T-helper 2 cell treated with Interferon-gamma antibody and Interleukin-4, amounts not matched to agents 5 μg/mL and 100 μg/mL, for 36 hours (primary cell): ENCODE data around the gene DNAAF1.
A peak's percentile ranks its signal among the peaks of the same experiment; 100 is the strongest.
"Not testable (repeated sequence)": the region's sequence is repeated elsewhere in the genome, so short reads cannot be mapped to it uniquely, and the experiment has no call there.

Experiments used
- DNase-seq: peaks from one replicate; pipeline ENCODE4 v3.0.0; 2021; ENCODE audit warnings: low spot score
- H3K27ac Mint-ChIP-seq: one replicate; pipeline ENCODE4 v1.8.0; 2021; ENCODE audit warnings: mild to moderate bottlenecking, mixed read lengths
- H3K27me3 Mint-ChIP-seq: one replicate; pipeline ENCODE4 v1.8.0; 2021; ENCODE audit warnings: low read depth, mixed read lengths
- H3K36me3 Mint-ChIP-seq: one replicate; pipeline ENCODE4 v1.8.0; 2021; ENCODE audit warnings: low read depth, mixed read lengths
- H3K4me1 Mint-ChIP-seq: one replicate; pipeline ENCODE4 v1.8.0; 2021; ENCODE audit warnings: low read depth, mixed read lengths
- H3K4me3 Mint-ChIP-seq: one replicate; pipeline ENCODE4 v1.8.0; 2022; ENCODE audit warnings: mild to moderate bottlenecking, moderate library complexity, mixed read lengths
- H3K9me3 Mint-ChIP-seq: one replicate; pipeline ENCODE4 v1.8.0; 2021; ENCODE audit warnings: mixed read lengths

Gene DNAAF1

DNA sequence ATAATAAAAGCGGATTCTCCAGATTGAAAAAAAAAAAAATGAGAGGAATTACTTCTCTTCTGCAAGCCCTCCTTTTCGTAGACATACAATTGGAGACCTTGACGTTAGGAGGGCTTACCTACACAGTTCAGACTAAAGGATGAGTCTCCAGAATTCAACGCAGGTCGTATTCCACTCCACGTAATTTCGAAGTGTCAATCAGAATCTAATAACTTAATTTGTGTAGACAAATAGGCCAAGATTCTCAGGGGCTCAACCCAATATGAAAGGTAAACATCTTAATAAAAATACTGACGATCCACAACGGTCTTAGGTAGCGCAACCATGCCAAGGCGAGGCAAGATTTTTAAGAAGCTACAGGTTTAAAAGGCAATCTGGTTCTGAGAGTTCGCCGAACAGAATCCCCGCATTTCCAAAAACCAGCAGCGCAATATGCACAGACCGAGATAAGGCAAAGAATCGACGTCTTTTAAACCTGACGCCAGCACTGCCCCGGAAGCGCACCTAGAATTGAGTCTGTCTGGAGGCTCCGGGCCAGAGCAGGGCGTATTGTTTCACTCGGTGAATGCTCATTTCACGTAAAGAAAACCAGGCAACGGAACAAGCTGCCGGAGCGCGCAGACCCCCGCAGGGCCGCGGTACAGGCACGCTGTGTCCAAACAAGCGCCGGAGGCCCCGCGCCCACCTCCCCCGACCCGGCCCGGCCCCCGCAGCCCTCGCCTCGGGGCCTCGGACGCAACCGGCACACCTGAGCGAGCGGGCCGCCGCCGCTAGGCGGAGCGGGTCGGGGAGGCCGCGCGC lies 29.0 kb upstream of the DNAAF1 start:
- Mint-ChIP-seq H3K27ac (peak overlapping the region; percentile 90), H3K4me3 (peak overlapping the region; percentile 92), H3K27me3 (no peaks in the 10 kb centered on the region), H3K36me3 (peaks cover 2% of the 10 kb centered on the region), H3K4me1 (peaks cover 17% of the 10 kb centered on the region), H3K9me3 (no peaks in the 10 kb centered on the region)
- DNase-seq, result no peak

- peak within 1 kb of the TSS; percentile 90 for H3K27ac Mint-ChIP-seq
- peaks cover 4% of the 10 kb centered on the region for H3K36me3 Mint-ChIP-seq
- peaks cover 17% of the 10 kb centered on the region for H3K4me1 Mint-ChIP-seq
- DNase-seq, result peak; percentile 99
- no peaks in the 10 kb centered on the region for H3K9me3 Mint-ChIP-seq
- peak within 1 kb of the TSS; percentile 92 for H3K4me3 Mint-ChIP-seq
- no peaks in the 10 kb centered on the region for H3K27me3 Mint-ChIP-seq
These were observed 28.2 kb upstream of the DNAAF1 start, which contains the start of gene MBTPS1 for GRCh38 chr16:84116720-84117493. Gene MBTPS1 (minus strand): TSS chr16:84116942. CDS start chr16:84101783, 15,159 bp downstream.

DNA sequence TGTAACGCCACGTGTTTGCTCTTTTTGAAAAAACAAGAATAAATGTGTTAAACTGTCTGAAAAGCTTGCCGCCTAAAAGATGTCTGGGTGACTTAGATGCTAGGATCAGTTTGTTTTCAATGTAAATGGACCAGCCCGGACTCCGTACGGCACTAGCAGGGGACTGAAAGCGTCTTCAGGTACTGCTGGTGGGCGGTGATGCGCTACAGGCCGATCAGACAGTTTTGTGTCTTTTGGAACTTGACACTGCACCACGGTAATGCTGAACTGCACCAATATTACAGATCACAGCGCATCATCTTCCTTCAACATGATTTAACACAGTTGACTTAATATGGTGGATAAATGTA lies 27.6 kb upstream of the DNAAF1 start:
- Mint-ChIP-seq H3K36me3 (peaks cover 4% of the 10 kb centered on the region), H3K4me3 (peak overlapping the region; percentile 91), H3K9me3 (no peaks in the 10 kb centered on the region), H3K4me1 (peaks cover 17% of the 10 kb centered on the region), H3K27me3 (no peaks in the 10 kb centered on the region), H3K27ac (peak overlapping the region; percentile 88)
- no peak for DNase-seq

DNA sequence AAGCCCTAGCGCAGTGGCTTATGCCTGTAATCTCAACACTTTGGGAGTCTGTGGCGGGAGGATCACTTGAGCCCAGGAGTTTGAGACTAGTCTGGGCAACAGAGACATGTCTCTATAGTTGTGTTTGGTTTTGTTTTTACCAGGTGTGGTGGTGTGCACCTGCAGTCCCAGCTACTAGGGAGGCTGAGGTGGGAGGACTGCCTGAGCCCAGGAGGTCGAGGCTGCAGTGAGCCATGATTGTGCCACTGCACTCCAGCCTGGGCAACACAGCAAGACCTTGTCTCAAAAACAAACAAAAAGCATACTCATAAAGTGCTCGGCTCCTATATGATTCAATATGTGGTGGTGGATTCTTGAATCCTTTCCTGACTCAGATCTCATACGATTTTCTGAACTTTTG lies 26.8 kb upstream of the DNAAF1 start:
- H3K9me3 Mint-ChIP-seq, DNase-seq, H3K36me3 Mint-ChIP-seq, H3K27me3 Mint-ChIP-seq: not testable (repeated sequence)
- Mint-ChIP-seq H3K4me3 (peak overlapping the region; percentile 60), H3K27ac (peak overlapping the region; percentile 7), H3K4me1 (peaks cover 17% of the 10 kb centered on the region)

DNA sequence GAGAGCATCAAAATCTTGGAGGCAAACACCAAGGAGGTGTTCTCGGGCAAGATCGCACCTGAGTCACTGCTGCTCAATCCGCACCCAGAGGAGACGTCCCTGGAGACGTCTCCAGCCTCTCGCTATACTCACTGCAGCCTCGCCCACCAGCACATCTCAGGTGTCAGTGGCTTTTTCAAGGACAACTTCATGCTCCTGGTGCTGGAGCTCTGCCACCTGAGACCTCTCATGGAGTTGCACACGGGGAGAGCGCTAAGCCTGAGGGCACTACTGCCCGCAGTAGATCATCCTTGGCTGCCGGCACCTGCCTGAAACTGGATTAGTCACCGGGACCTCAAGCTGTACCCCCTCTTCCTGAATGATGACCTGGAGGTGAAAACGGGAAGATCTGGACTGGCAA lies 25.7 kb upstream of the DNAAF1 start:
- Mint-ChIP-seq H3K27me3 (no peaks in the 10 kb centered on the region), H3K4me3 (no peak overlapping the region), H3K27ac (no peak overlapping the region), H3K36me3 (peaks cover 7% of the 10 kb centered on the region), H3K9me3 (no peaks in the 10 kb centered on the region), H3K4me1 (peaks cover 14% of the 10 kb centered on the region)
- no peak for DNase-seq

DNA sequence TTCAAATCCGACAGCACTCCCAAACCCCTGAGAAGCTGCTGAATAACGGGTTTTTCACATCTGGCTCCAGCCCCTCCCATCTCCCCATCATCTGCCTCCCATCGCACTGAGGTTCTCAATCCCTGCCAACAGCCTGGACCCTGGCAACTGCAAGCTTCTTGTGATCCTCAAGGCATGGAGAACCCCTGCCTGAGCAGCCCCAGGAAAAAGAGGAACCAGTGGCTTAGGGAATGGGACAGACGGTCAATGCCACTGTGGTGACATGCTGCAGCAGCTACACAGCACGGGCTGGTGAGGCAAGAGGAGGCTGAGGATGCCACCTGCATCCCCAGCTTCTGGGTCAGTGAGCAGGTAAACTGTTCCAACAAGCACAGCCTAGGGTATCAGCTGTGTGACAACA lies 25.1 kb upstream of the DNAAF1 start:
- Mint-ChIP-seq H3K4me1 (peaks cover 13% of the 10 kb centered on the region), H3K36me3 (peaks cover 7% of the 10 kb centered on the region), H3K9me3 (no peaks in the 10 kb centered on the region), H3K27me3 (no peaks in the 10 kb centered on the region), H3K27ac (no peak overlapping the region), H3K4me3 (no peak overlapping the region)
- no peak for DNase-seq

GRCh38 chr16:84121007-84121406 lies 24.1 kb upstream of the DNAAF1 start:
- H3K4me3 Mint-ChIP-seq, result no peak overlapping the region

DNA sequence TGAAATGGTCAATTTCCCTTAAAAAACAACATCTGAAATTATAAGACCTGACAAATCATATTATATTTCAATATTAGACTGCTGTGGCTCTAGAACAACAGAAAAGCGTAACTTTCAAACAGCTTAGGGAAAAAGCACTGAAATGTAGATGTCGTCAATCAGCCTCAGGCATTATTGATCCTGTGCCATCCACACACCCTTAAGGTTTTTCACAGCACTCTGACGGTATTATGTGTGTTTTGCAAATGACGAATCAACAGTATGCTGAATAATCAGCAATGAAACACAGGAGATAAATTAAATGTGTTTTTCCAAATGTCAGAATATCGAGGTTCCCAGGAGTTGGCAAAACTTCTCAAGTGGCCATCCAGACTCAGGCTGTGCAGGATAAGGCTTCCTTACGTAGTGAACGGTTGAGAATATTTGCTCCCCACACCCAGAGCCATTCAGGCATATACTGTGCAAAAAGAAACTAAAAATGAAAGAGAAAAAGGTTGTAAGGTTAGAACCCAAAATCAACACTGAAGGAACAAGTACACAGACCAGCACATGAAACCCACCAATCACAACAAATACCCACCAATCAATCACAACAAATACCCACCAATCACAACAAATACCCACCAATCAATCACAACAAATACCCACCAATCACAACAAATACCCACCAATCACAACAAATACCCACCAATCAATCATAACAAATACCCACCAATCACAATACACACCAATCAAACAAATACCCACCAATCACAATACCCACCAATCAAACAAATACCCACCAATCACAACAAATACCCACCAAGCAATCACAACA lies 20.6 kb upstream of the DNAAF1 start:
- DNase-seq, result no peak
- no peak overlapping the region for H3K4me3 Mint-ChIP-seq
- H3K27me3 Mint-ChIP-seq, result no peaks in the 10 kb centered on the region
- no peaks in the 10 kb centered on the region for H3K9me3 Mint-ChIP-seq
- no peak overlapping the region for H3K27ac Mint-ChIP-seq
- H3K36me3 Mint-ChIP-seq, result peaks cover 9% of the 10 kb centered on the region
- H3K4me1 Mint-ChIP-seq, result peaks cover 1% of the 10 kb centered on the region

More at GRCh38 chr16:84121007-84121406, 24.1 kb upstream of the DNAAF1 start:
- Mint-ChIP-seq H3K4me1 (peaks cover 8% of the 10 kb centered on the region), H3K36me3 (peaks cover 7% of the 10 kb centered on the region), H3K27me3 (no peaks in the 10 kb centered on the region), H3K9me3 (no peaks in the 10 kb centered on the region), H3K27ac (no peak overlapping the region)
- DNase-seq, result no peak

- Mint-ChIP-seq H3K4me3 (no peak overlapping the region), H3K27me3 (no peaks in the 10 kb centered on the region), H3K36me3 (peaks cover 2% of the 10 kb centered on the region), H3K9me3 (no peaks in the 10 kb centered on the region), H3K4me1 (peaks cover 1% of the 10 kb centered on the region), H3K27ac (no peak overlapping the region)
- DNase-seq, result no peak
These were observed 14.0 kb upstream of the DNAAF1 start for GRCh38 chr16:84131117-84131516.

GRCh38 chr16:84132527-84133285 lies 12.4 kb upstream of the DNAAF1 start:
- Mint-ChIP-seq H3K4me3 (no peak overlapping the region), H3K9me3 (no peaks in the 10 kb centered on the region), H3K36me3 (peaks cover 2% of the 10 kb centered on the region), H3K27me3 (no peaks in the 10 kb centered on the region), H3K4me1 (peaks cover 5% of the 10 kb centered on the region), H3K27ac (no peak overlapping the region)
- no peak for DNase-seq

DNA sequence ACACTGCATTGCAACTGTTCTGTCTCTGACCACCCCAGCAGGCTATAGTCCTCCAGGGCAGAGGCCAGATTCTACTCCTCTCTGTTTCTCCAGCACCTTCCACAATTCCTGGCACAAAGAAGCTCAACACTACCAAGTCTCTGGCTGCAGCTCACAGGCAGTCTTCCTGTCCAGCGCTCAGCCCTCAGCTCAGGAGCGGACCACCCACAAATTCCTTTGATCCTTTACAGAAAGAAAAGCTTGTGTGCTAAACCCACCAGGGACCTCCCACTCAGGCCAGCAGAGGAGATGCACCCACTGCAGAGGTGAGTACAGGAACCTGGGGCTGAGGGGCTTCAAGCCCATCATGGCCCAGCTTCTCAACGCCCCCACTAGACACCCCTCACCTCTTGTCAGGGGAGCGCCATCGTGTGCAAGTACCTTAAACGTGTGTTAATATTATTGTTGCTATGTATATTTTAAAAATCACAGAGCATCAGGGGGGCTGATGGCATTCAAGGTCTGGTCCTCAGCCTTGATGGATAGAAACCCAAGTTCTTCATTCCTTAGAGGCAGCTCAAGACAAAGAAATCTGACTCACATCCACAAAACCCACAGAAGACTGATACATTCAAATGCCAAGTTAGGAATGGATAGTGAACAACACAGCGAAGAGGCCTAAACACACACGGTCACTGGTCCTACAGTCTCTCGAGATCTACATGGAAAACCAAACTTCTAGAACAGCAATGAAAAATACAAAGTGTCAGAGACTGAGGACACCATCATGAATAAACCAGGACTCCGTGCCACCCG lies 8.6 kb upstream of the DNAAF1 start:
- peaks cover 21% of the 10 kb centered on the region for H3K4me1 Mint-ChIP-seq
- DNase-seq, result no peak
- H3K9me3 Mint-ChIP-seq, result no peaks in the 10 kb centered on the region
- peaks cover 2% of the 10 kb centered on the region for H3K36me3 Mint-ChIP-seq
- H3K4me3 Mint-ChIP-seq, result no peak overlapping the region
- H3K27me3 Mint-ChIP-seq, result no peaks in the 10 kb centered on the region
- H3K27ac Mint-ChIP-seq, result no peak overlapping the region

DNA sequence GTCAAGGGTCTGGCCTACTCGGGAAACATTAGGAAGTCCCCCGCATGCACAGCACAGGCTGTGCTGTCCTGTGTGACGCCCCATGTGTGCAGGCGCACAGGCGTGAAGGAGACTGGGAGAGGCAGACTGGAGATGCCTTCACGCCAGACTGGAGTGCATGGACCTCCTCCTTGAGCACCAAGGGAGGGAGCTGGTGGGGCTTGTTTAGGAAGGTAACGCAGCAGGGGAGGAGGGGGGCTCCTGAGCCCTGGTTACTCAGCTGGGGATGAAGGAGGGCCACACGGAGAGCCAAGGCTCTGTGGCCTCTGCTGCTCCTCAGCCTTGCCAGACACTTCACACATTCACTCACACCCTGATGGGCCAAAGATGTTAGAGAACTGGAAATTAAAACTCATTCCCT lies 7.8 kb upstream of the DNAAF1 start:
- H3K4me1 Mint-ChIP-seq, result peaks cover 23% of the 10 kb centered on the region
- H3K4me3 Mint-ChIP-seq, result no peak overlapping the region
- H3K9me3 Mint-ChIP-seq, result no peaks in the 10 kb centered on the region
- no peaks in the 10 kb centered on the region for H3K27me3 Mint-ChIP-seq
- peaks cover 2% of the 10 kb centered on the region for H3K36me3 Mint-ChIP-seq
- DNase-seq, result no peak
- no peak overlapping the region for H3K27ac Mint-ChIP-seq
